ENCODE measurements around the gene GET4. TPM values are rescaled to one million over a fixed set of nuclear protein-coding genes. Genes with fewer than 3 reads are reported as not detected.

The GET4 gene
- polyA plus RNA-seq, 1 experiment, result 21.7 TPM

- peak; percentile 45 for DNase-seq (ENCODE audit: low read depth)
- 0 out of 2 replicates have a peak within 1 kb of the TSS, but pooled peaks have one; percentile 0 for H3K4me3 ChIP-seq (ENCODE audit: low read depth, low read length)
- ChIA-PET POLR2A (no interaction called here), CTCF (interaction anchor here (1.0 to 1.9 kb wide), 2 partner anchors 10 to 25 kb away, joined by 3 to 6 read pairs; no protein-coding TSS in a partner anchor)
- peaks cover 5% of the 10 kb centered on the region for H3K36me3 ChIP-seq (ENCODE audit: control insufficient read depth, insufficient read depth, low read length)
- H3K27me3 ChIP-seq (ENCODE audit: control insufficient read depth, insufficient read depth, low read length), result no peaks in the 10 kb centered on the region
- TF ChIP-seq, protein P1, sequence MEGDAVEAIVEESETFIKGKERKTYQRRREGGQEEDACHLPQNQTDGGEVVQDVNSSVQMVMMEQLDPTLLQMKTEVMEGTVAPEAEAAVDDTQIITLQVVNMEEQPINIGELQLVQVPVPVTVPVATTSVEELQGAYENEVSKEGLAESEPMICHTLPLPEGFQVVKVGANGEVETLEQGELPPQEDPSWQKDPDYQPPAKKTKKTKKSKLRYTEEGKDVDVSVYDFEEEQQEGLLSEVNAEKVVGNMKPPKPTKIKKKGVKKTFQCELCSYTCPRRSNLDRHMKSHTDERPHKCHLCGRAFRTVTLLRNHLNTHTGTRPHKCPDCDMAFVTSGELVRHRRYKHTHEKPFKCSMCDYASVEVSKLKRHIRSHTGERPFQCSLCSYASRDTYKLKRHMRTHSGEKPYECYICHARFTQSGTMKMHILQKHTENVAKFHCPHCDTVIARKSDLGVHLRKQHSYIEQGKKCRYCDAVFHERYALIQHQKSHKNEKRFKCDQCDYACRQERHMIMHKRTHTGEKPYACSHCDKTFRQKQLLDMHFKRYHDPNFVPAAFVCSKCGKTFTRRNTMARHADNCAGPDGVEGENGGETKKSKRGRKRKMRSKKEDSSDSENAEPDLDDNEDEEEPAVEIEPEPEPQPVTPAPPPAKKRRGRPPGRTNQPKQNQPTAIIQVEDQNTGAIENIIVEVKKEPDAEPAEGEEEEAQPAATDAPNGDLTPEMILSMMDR (IDR thresholded peaks at IDR 0.05; ENCODE audit: insufficient read depth, low read depth, low read length), result no peak
Measured at GRCh38 chr7:832167-832967, 44.0 kb upstream of the GET4 start, which contains the start of gene SUN1. SUN1 (plus strand) TSS chr7:832476; CDS start chr7:832525, 49 bp downstream.

- CTCF ChIA-PET, result interaction anchor here (1.0 to 1.9 kb wide), 2 partner anchors 9 to 25 kb away, joined by 3 to 6 read pairs; no protein-coding TSS in a partner anchor
- TF ChIP-seq, protein P1 (IDR thresholded peaks at IDR 0.05; ENCODE audit: insufficient read depth, low read depth, low read length), result no peak
- H3K4me3 ChIP-seq (ENCODE audit: low read depth, low read length), result no peak overlapping the region
- no peaks in the 10 kb centered on the region for H3K27me3 ChIP-seq (ENCODE audit: control insufficient read depth, insufficient read depth, low read length)
- POLR2A ChIA-PET, result no interaction called here
- no peak for DNase-seq (ENCODE audit: low read depth)
- H3K36me3 ChIP-seq (ENCODE audit: control insufficient read depth, insufficient read depth, low read length), result peaks cover 5% of the 10 kb centered on the region
Measured at GRCh38 chr7:832968-833424, 43.4 kb upstream of the GET4 start.

DNA sequence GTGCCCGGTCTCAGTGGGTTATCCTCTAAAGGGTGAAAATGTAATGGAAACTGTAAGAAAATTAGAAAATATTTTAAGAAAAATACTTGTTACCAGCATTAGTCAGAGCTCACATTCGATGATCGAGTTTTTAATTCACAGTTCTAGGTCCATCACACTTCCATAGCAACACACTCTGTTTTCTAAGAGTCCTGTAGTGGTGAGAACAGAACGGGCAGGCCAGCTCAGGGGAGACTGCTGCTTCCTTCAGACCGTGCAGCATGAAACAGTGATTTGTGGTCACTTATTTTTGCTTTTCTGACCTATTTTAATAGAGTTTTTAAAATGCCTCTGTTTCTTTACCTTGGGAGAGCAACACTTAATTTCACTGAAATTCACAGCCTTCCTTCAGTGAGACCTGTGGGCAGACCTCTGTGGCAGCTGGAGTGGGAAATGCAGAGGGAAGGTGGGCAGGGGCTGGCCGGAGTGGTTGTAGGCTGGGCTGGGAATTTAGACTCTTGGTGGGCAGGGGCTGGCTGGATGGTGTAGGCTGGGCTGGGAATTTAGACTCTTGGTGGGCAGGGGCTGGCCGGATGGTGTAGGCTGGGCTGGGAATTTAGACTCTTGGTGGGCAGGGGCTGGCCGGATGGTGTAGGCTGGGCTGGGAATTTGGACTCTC lies 42.6 kb upstream of the GET4 start:
- no peak for DNase-seq (ENCODE audit: low read depth)
- Histone ChIP-seq H3K36me3 (ENCODE audit: control insufficient read depth, insufficient read depth, low read length) (peaks cover 5% of the 10 kb centered on the region), H3K27me3 (ENCODE audit: control insufficient read depth, insufficient read depth, low read length) (no peaks in the 10 kb centered on the region), H3K4me3 (ENCODE audit: low read depth, low read length) (no peak overlapping the region)
- ChIA-PET CTCF (interaction anchor here (1.0 to 1.9 kb wide), 3 partner anchors 8 to 24 kb away, joined by 3 to 6 read pairs (median 5); no protein-coding TSS in a partner anchor), POLR2A (no interaction called here)
- TF ChIP-seq, protein P1 (IDR thresholded peaks at IDR 0.05; ENCODE audit: insufficient read depth, low read depth, low read length), result no peak

DNA sequence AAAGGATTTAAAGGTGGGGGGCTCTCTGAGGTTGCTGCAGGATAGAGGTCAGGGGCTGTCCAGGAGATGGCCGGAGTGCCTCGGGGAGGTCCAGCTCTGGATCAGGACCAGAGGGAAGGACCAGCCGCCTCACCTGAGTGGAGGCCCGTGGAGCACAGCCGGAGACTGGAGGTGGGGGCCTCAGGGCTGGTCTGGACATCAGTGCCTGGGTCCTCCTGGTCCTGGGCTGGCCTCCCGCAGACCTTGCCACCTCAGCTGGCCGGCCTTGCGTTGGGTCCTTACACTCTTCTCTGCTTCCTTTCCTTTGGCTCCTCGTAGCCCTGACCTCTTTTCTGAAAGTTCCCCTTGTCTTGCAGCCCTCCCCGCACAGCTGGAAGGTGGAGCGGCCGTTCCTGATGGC lies 42.1 kb upstream of the GET4 start:
- no peak overlapping the region for H3K4me3 ChIP-seq (ENCODE audit: low read depth, low read length)
- peaks cover 5% of the 10 kb centered on the region for H3K36me3 ChIP-seq (ENCODE audit: control insufficient read depth, insufficient read depth, low read length)
- ChIA-PET POLR2A (no interaction called here), CTCF (interaction anchor here (1.5 kb wide), 1 partner anchor 10 kb away, joined by 5 read pairs; no protein-coding TSS in a partner anchor)
- TF ChIP-seq, protein P1 (IDR thresholded peaks at IDR 0.05; ENCODE audit: insufficient read depth, low read depth, low read length), result no peak
- H3K27me3 ChIP-seq (ENCODE audit: control insufficient read depth, insufficient read depth, low read length), result no peaks in the 10 kb centered on the region
- DNase-seq (ENCODE audit: low read depth), result no peak

GRCh38 chr7:835021-835420 lies 41.3 kb upstream of the GET4 start:
- DNase-seq (ENCODE audit: low read depth), result no peak

More at GRCh38 chr7:835021-835420, 41.3 kb upstream of the GET4 start:
- CTCF ChIA-PET, result interaction anchor here (1.5 kb wide), 1 partner anchor 10 kb away, joined by 5 read pairs; no protein-coding TSS in a partner anchor
- H3K27me3 ChIP-seq (ENCODE audit: control insufficient read depth, insufficient read depth, low read length), result no peaks in the 10 kb centered on the region
- POLR2A ChIA-PET, result no interaction called here
- peaks cover 6% of the 10 kb centered on the region for H3K36me3 ChIP-seq (ENCODE audit: control insufficient read depth, insufficient read depth, low read length)
- H3K4me3 ChIP-seq (ENCODE audit: low read depth, low read length), result no peak overlapping the region
- TF ChIP-seq, protein P1 (IDR thresholded peaks at IDR 0.05; ENCODE audit: insufficient read depth, low read depth, low read length), result no peak

Measured in BJ (cell line).